SH-SY5Y (cell line): Measurements from ENCODE around the gene GAS7.

ENCODE experiments used
- GATA2 ChIP-seq: IDR thresholded peaks from 2 replicates; pipeline ENCODE4 v1.6.1; 2011; ENCODE audit warnings: mild to moderate bottlenecking, low read depth, low read length
- GATA3 ChIP-seq: IDR thresholded peaks from 2 replicates; pipeline ENCODE4 v1.6.1; 2011; ENCODE audit warnings: low read depth, mild to moderate bottlenecking, low read length, moderate library complexity

- TF ChIP-seq GATA3 (no peak), GATA2 (no peak)
Observed at GRCh38 chr17:9937241-9937761, 261.1 kb downstream of the GAS7 start.
